NCI-H2081 (cell line): Measurements from ENCODE around the gene RETN.

Source experiments
- DNase-seq, 2 experiments: peaks; one replicate each; lab custom pipeline; 2025; lab: John Stamatoyannopoulos, UW

RETN gene, protein sequence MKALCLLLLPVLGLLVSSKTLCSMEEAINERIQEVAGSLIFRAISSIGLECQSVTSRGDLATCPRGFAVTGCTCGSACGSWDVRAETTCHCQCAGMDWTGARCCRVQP

DNA sequence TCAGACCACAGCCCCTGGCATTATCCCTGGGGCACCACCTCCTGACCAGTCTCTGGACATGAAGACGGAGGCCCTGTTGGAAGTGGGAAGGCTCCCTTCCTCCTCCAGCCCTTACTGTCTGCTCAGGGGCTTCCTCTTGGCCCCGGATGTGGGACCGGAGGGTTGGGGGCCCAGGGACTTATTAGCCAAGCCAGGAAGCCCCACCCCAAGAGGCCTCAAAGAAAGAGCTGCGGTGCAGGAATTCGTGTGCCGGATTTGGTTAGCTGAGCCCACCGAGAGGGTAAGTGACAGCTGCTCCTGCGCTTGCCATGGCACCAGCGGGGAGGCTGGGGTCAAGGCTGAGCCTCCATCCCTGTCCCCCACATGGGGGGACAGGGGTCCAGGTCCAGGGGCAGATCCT lies at the start of gene RETN:
Gene RETN (plus strand): TSS at position 208 of the 400 bp plus-strand sequence. CDS start 278 bp downstream, outside the sequence.
- no peak for DNase-seq

DNA sequence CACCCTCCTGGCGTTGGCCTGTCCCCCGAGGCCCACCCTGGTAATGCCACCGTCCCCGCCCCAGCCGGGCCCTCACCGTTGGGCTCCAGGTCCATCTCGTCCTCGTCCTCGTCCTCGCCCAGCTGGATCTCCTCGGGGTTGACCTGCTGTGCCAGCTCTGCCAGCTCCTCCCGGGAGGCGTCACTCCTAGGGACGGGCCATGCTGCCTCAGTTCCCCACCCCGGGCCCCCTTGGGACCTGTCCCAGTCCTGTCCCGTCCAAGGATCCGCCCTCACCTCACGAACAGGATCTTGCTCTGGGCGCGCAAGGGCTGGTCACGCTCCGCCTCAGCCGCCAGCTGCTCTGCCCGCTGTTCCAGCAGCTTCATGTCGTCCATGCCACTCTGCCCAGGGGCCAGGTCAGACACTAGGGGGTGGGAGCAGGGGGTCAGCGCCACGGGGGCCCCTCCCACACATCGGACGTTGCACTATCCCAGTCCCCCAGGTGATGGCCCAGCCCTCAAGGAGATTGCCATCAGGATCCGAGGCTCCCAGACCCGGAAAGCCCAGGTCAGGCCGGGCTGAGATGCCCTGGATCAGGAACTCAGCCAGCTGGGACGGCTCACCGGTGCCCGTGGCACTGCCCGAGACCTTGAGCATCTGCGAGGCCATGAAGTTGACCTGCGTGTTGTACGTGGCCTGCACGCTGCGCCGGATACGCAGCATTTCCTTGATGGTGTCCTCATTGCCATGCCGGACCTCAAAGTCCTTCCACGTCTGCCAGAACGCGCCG lies 49.0 kb upstream of the RETN start:
- DNase-seq = no peak

DNA sequence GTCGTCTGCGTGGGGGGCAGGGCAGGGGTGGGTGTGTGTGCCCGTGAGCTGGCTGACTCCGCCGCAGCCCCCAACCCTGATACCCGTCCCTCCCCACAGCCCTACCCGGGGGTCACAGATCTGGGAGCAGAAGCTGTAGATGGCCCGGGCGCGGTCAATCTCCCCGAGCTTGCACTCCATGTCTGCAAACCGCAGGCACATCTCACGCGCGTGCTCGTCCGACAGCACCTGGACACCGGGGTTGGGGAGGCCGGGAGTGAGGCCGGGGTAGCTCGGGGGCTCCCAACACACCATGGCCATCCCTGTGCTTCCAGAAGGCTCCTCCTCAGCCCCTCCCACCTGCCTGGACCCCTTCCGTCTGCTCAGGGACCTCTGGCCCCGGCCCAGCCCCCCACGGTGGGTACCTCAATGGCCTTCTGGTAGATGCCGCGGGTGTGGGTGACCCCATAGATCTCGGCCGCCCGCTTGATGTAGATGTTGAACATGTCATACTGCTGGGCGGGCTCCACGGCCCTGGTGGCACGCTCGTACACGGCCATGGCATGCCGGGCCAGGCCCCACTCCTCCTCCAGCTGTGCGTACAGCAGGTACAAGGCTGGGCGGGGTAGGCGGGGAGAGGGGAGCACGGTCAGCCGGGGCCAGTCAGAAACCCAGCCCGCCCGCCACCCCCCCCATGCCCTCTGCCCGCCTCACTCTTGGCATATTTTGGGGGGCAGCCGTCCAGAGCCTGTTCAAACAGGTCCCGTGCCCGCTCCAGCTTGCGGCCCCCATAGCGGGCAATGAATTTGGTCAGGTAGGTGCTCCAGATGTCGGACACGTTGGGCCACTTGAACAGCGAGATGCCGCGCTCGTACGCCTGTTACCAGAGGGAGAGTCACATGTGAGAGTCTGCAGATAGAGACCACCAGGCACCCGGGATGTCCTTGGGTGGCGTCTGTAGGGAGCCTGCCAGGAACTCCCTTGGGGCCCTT lies 48.1 kb upstream of the RETN start:
- no peak for DNase-seq

DNA sequence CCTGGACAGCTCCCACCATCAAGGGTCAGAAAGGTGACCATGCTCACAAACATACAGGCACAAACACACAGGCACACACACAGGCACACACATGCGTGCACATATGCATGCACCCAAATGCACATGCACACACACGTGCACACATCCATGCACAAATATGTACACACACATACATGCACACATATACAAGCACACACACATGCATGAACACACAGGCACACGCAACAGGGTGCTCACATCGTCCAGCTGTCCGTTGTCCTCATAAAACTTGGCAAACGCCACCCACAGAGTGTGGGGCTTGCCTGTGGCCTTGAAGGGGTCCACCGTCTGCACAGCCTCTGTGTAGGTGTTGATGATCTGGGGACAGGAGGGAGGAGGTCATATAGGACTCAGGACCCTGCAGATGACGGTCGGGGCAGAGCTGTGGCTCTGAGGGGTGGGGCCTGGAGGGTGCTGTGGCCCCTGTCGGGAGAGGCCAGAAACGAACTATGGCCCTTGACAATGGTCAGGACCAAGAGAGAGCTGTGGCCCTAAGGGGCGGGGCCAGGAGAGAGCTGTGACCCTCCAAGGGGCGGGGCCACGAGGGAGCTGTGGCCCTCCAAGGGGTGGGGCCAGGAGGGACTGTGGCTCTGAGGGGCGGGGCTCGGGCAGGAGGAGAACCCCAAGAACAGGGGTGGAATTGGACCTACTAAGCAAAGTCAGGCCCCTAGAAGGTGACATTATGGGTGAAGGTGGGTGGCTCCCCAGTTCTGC lies 45.7 kb upstream of the RETN start:
- DNase-seq = no peak

DNA sequence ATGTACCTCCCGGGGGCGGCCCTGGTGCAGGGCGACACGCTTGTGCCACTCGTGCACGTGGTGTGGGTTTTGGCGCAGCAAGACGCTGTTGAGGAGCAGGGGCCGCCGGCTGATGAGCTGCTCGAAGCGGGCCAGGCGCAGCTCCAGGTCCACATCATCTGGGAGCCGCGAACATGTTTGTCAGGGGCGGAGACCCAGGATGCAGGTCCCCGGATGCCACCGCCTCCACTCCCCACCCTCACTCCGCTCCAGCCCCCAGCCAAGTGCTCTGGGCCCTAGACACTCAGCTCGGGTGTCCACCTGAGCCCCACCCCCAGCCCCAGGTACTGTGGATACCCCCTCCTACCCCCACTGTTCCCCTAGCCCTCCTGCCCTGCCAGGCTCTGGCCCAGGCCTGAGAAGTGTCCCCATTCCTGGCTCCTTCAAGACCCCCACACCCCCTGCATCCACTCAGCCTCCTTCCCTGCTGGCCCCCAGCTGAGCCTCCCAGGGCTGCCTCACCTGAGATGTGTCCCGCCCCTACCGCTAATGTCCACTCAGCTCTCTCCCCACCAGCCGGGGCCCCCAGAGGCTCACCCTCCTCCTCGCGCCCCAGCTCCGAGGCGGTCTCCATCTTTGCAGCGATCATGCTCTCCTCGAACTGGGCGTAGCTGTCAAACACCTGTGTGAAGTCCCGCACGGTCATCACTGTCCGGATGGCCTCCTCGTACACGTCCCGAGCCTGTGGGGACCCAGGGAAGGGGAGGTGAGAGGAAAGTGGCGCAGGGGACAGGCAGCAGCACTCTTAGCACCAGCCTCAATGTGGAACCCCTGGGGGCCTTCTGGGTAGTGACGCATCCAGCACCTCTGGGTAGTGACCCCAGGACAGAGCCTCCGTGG lies 44.9 kb upstream of the RETN start:
- DNase-seq = no peak

DNA sequence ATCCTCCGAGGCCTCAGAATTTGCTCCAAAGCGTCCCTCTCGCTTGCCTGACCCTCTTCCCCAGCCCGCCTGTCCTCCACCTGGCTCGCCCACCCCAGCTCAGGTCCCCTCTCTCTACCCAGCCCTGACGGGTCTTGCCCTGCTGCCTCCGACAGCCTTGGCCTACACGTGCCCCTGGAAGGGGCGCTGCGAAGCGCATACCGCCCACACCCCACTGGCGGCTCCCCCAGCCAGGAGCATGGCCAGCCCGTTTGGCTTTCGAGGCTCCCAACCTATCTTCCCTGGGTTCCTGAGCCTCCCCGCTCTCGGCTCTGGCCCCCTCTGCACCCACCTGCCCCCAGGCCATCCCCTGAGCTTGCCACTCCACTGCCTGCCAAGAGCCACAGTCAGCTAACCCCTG lies 44.0 kb upstream of the RETN start:
- DNase-seq = no peak

DNA sequence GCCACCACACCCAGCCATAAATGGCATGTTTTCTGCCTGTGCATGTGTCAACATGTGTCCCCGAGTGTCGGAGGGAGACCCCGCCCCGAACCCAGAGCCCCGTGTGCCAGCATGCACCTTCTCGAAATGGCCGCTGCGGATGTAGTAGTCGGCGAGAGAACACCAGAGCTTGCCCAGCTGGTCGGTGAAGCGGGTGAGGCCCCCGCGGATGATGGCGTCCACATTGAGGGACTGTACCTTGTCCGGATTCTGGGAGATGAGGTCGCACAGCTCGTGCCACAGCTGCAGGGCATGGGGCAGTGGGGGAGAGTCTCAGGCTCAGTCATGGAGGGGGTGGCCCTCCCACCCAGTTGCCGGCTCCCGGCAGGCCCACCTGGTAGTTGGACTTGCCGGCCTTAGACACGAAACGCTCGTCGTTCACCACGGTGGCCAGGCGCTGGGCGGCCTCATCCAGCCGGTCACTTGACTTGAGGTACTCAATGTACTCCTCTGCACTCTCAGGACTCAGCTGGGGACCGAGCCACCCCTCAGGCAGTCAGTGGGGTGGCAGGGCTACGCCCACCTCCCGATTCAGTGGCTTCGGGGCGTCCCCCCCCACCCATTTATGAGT lies 43.0 kb upstream of the RETN start:
- no peak for DNase-seq

DNA sequence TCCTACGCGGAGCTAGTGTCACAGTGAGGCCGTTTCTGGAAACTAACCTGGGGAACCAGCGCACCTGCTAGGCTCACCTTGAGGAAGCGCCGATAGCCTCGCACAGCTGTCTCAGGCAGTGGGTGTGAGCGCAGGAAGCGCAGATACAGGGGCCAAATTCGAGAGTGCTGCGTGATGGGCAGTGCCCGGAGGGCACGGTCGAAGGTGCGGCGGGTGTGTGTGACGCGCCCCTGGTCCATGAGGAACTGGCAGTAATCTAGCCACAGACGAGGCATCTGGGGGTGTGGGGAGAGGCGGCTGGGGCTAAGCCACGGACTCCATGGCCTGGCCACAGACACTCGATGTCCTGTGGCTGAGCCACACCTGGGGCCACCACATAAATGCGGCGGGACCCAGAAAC lies 41.7 kb upstream of the RETN start:
- DNase-seq = no peak

DNA sequence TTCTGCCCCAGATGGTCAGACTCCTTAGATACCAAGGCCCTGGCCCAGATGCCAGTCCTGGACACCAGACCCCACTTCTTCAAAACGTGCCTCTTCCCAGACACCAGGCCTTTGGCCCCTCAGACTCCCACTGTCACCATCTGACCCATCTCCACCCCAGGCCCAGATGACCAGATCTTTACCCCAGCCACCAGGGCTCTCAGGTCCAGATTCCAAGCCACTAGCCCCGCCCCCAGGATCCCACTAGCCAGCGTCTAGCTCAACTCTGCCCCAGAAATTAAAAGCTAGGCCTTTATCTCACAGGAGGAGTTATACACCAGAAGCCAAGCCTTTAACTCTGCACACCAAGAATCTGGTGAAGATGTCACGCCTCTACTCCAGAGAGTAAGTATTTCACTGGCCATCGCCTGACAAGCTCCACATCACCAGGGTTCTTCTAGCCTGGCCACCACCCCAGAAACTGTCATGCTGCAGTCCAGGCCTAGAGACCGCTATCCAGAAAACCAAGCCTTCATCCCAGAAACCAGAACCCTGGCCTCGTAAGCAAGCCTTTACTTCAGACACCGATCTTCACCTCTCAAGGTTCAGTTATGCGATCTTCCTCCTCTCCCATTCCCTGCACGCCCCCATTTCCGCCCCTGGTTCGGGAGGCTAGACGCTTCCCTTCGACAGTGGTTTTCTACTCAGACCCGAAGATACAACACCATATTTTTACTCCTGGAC lies 40.1 kb upstream of the RETN start:
- no peak for DNase-seq

DNA sequence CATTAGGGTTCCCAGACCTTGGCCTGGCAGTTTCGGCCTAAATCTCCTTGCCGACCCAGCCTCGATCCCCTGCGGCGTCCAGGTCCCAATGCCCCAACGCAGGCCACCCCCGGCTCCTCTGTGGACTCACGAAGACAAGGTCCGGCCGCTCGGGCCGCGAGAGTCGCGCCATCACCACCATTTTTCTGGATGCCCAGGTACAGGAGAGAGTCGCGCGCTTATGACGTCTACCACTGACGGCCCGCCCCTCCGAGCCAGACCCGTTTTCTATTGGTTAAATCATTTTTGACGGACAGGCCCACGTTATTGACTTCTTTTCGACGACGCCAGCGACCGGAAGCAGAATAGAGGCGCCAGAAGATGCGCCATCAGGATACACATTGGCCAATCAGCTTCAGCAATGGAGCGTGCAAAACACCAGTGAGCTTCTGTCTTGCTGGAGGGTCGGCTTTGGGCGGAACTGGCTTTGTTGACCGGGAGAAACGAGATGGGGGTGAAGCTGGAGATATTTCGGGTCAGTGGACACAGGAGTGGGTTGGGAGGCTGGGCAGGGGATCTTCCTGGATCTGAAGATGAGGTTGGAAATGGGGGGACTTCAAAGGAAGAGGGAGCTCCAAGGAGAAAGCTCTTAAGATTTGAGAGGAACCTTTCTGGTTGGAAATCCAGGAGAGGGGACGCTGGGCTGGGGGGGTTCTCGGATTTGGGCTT lies 39.3 kb upstream of the RETN start, which contains the start of the genes PET100 and XAB2:
Gene PET100 (plus strand): TSS at position 447 of the 708 bp plus-strand sequence. CDS start 41 bp downstream, at position 488.
Gene XAB2 (minus strand): TSS at position 199 of the 708 bp plus-strand sequence. CDS start 18 bp downstream, at position 181.
- peak; percentile 92 to 98 for DNase-seq

DNA sequence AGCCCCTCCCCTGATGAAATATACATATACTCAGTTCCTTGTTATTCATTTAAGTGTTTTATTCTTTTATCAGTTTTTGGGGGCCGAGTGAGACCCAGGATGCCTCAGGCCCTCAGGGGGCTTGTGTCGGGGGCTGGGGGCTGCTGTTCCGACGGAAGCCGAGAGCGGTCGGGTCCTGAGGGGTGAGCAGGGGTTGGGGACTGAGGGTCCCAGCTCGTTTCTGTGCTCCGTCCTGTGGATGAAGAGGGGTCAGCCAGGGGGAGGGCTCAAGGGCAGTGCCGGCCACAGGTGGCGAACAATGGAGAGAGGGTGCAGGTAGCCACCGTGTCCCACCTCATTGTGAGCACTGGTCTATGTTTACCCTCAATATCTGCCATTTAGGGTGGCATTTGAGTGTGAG lies 37.3 kb upstream of the RETN start:
- DNase-seq = no peak

DNA sequence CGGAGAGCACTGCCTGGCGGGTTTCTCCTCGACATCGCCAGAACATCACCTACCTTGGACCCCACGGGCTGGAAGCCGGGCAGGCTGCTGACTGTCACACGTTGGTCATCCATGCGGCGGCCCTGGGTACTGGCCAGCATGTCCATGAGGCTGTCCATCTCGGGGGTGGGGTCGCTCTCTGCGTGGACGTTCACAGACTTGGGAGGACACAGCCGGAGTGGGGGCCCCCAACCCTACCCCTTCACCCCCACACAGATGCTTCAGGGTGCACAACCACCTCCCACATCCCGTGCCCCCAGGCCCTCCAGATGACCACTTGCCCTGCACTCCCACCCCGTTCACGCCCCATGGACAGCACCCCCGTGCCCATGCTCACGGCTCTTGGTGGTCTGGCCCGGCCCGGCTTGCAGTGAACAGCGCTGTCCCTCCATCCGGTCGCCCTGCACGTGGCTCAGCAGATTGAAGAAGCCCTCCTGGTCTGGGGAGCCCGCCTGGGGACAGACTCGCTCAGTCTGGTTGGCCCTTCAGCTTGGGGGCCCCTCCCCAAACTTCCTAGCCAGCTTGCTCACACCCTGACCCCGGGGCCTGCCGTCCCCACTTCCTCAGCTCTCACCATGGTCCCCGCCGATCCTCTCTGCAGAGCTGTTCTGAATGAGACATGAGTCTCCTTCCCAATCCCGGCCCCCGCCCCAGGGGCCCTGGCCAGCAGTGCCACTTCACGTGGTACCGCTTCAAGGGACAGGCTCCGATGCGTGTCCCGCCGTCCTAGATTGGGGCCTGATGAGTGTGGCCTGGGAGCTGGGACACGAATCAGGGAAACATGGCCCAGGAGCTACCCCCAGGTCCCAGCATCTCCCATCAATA lies 36.3 kb upstream of the RETN start:
- DNase-seq = no peak

DNA sequence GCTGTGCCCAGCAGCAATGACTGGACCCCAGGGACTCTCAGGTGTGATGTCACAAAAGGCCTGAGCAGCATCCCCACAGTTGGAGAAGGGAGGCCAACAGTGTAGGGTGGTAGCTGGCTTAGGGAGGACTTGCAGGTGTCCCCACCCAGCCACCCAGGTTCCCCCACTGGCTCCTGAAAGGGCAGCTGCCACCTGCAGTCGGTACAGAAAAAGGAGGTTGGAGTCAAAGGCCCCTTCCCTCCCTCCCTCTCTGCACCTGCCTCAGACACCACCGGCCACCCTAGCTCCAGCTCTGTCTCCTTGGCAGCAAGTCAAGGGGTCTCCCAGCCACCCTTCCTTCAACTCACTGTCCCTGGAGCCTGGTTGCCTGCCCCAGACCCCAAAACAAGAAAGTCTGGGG lies 35.2 kb upstream of the RETN start, which contains the start of gene PCP2:
Gene PCP2 (minus strand): TSS at position 22 of the 400 bp plus-strand sequence. CDS start 262 bp downstream, outside the sequence.
- no peak for DNase-seq

DNA sequence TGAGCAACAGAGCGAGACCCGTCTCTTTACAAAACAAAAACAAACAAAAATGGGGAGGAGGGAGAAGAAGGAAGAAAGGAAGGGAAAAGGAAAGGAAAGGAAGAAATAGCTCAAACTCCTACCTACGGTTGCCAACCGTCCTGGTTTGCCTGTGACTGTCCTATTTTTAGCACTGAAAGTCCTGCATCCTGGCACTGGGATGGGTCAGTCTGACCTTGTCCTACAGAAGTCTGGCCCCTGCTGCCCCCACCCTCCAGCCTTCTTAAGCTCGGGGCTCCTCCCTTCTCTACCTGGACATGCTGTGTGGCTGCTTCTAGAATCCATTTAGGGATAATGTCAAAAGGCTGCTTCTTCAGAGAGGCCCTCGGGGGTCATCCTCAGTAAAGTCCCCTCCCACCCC lies 33.2 kb upstream of the RETN start:
- no peak for DNase-seq

DNA sequence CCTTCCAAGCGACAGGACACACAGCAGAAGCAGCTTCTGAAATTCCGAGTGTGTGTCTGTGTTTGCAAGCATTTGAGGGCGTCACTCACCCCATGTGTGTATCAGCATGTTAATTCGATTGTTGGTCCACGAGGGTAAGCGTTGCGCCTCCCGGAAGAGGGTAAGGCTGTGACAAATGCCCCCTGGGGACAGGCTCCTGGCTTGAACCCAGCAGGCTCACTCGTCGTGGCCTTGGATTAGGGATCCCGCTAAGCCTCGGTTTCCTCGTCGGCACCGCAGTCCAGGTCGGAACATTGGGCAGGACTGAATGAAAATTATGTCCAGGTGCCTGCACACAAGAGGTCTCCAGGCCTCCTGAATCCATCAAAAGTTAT lies 32.5 kb upstream of the RETN start:
- DNase-seq = no peak

DNA sequence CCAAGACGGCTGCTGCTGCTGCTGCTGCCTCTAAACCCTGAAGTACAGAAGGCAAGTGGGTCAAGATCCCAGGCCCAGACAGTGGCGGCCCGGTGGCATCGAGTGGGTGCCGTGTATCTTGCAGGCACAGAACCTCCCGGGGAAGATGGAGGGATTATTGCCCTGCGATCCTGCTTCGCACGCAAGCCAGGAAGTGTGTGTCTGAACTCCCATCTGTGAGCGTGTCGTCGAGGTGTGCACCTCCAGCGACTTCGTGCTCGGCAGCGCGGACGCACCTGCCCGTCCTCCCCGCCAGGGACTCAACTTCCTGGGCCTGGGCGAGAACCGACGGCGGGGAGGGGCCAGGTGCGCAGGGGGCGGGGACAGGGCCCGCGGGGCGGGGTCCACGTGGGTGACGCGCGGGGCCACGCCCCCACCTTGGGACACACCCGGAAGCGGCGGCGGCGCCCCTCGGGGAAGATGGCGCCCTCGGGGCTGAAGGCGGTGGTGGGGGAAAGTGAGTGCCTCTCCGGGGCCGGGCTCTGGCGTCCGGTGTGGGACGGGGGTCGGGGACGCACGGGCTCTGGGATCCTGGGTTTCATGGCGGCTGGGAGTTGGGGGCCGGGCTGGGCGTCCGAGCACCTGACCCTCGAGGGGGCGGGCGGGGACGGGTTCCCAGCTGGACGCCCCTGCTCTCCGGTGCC lies 32.0 kb upstream of the RETN start, which contains the start of gene STXBP2:
Gene STXBP2 (plus strand): TSS at position 420 of the 683 bp plus-strand sequence. CDS start 40 bp downstream, at position 460.
- DNase-seq = peak; percentile 73 to 76
